IPS DF 6.9 (cell line): ENCODE results near the gene TMEM38B.
"Not testable (repeated sequence)": the region's sequence is repeated elsewhere in the genome, so short reads cannot be mapped to it uniquely, and the experiment has no call there.

Experiments used
- DNase-seq: peaks from one replicate; pipeline ENCODE4 v3.0.0-alpha.2; 2013; ENCODE audit warnings: low read depth, low spot score
- H3K27ac ChIP-seq: one replicate; pipeline ENCODE4 v1.5.1; 2013; ENCODE audit warnings: low read length, control low read depth
- H3K27me3 ChIP-seq: 2 replicates; pipeline ENCODE4 v1.6.1; 2013; ENCODE audit warnings: mild to moderate bottlenecking, low read length; ENCODE audit not compliant: control insufficient read depth, insufficient read depth
- H3K36me3 ChIP-seq: 2 replicates; pipeline ENCODE4 v1.6.1; 2013; ENCODE audit warnings: low read length; ENCODE audit not compliant: control insufficient read depth, insufficient read depth
- H3K4me1 ChIP-seq: 2 replicates; pipeline ENCODE4 v1.6.1; 2013; ENCODE audit warnings: low read length; ENCODE audit not compliant: control insufficient read depth, insufficient read depth
- H3K4me3 ChIP-seq: 2 replicates; pipeline ENCODE4 v1.5.1; 2013; ENCODE audit warnings: mild to moderate bottlenecking, low read length
- H3K9me3 ChIP-seq: 2 replicates; pipeline ENCODE4 v1.6.1; 2013; ENCODE audit warnings: low read length, inconsistent platforms; ENCODE audit not compliant: control insufficient read depth, insufficient read depth
- WGBS: extraction: QIAGEN DNeasy Blood & Tissue Kit; methylation state at CpG from one replicate; pipeline ENCODE4 v1.1.7; 2013; ENCODE audit warnings: mixed read lengths, missing lambda C conversion rate; ENCODE audit not compliant: insufficient read length, insufficient coverage; 5-methylcytosine and 5-hydroxymethylcytosine counted together

The TMEM38B gene

DNA sequence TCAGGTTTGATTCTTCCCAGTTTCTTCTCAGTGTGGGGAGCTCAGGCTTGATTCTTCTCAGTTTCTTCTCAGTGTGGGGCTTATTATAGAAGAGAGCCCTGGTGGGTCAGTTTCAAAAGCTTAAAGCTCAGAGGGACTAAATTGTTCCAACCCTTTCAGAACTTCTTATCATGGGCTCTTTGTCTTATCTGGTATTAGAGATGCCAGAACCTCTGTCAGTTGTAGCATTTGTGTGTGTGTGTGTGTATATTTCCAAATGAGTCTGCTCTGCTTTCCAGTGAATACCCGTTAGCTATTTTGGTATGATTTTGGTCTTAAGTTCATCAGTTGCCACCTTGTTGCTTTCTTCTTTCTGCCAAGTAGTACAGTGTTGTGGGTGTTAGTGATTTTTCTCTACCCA, 21.8 kb downstream of the TMEM38B start:
- no peak overlapping the region for H3K27ac ChIP-seq

GRCh38 chr9:105722099-105722498, 27.8 kb downstream of the TMEM38B start:
- Histone ChIP-seq H3K36me3 (no peaks in the 10 kb centered on the region), H3K4me3 (no peak overlapping the region), H3K27me3 (no peaks in the 10 kb centered on the region), H3K27ac (no peak overlapping the region), H3K9me3 (no peaks in the 10 kb centered on the region), H3K4me1 (no peaks in the 10 kb centered on the region)
- no peak for DNase-seq
- no CpG with 5 or more reads among the region's 3 CpGs for WGBS

More for the DNA sequence above, 21.8 kb downstream of the TMEM38B start:
- no peaks in the 10 kb centered on the region for H3K4me1 ChIP-seq
- no peak overlapping the region for H3K4me3 ChIP-seq
- no peaks in the 10 kb centered on the region; the same call in 1 of the 2 replicates for H3K36me3 ChIP-seq
- no peak for DNase-seq
- no CpG with 5 or more reads among the region's 1 CpG for WGBS
- H3K27me3 ChIP-seq = no peaks in the 10 kb centered on the region
- H3K9me3 ChIP-seq = no peaks in the 10 kb centered on the region

GRCh38 chr9:105725370-105725769, 31.0 kb downstream of the TMEM38B start:
- 100% methylated on average over 1 of the region's 2 CpGs for WGBS
- no peaks in the 10 kb centered on the region for H3K9me3 ChIP-seq
- H3K27ac ChIP-seq = no peak overlapping the region
- DNase-seq = no peak
- no peak overlapping the region for H3K4me3 ChIP-seq
- H3K4me1 ChIP-seq = no peaks in the 10 kb centered on the region
- H3K36me3 ChIP-seq = no peaks in the 10 kb centered on the region
- H3K27me3 ChIP-seq = no peaks in the 10 kb centered on the region

GRCh38 chr9:105728230-105728629, 33.9 kb downstream of the TMEM38B start:
- H3K4me3 ChIP-seq, H3K4me1 ChIP-seq, H3K9me3 ChIP-seq, H3K27ac ChIP-seq, DNase-seq, H3K27me3 ChIP-seq, H3K36me3 ChIP-seq: not testable (repeated sequence)
- no CpG with 5 or more reads among the region's 5 CpGs for WGBS

DNA sequence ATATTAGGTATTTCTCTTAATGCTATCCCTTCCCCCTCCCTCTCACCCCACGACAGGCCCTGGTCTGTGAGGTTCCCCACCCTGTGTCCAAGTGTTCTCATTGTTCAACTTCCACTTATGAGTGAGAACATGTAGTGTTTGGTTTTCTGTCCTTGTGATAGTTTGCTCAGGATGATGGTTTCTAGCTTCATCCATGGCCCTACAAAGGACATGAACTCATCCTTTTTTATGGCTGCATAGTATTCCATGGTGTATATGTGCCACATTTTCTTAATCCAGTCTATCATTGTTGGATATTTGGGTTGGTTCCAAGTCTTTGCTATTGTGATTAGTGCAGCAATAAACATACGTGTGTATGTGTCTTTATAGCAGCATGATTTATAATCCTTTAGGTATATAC, 37.1 kb downstream of the TMEM38B start:
- H3K27me3 ChIP-seq, H3K36me3 ChIP-seq, H3K27ac ChIP-seq, H3K4me1 ChIP-seq, DNase-seq, H3K9me3 ChIP-seq, H3K4me3 ChIP-seq: not testable (repeated sequence)
- WGBS = no CpG with 5 or more reads among the region's 2 CpGs

DNA sequence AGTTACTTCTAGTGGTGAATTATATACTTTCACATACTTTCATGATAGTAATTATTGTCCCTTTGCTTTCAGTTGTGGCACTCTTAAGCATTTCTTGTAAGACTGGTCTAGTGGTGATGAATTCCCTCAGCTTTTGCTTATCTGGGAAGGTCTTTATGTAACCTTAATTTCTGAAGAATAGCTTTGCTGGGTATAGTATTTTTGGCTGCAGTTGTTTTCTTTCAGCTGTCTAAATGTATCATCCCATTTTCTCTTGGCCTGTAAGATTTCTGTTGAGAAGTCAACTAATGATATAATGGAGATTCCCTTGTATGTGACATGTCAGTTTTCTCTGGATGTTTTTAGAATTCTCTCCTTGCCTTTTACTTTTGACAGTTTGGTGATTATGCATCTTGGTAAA, 41.0 kb downstream of the TMEM38B start:
- no peaks in the 10 kb centered on the region for H3K9me3 ChIP-seq
- H3K36me3 ChIP-seq = no peaks in the 10 kb centered on the region
- H3K27ac ChIP-seq = no peak overlapping the region
- H3K4me1 ChIP-seq = no peaks in the 10 kb centered on the region
- no peaks in the 10 kb centered on the region for H3K27me3 ChIP-seq
- no peak overlapping the region for H3K4me3 ChIP-seq
- no peak for DNase-seq

- Histone ChIP-seq H3K27ac (no peak overlapping the region), H3K4me3 (no peak overlapping the region), H3K27me3 (no peaks in the 10 kb centered on the region), H3K36me3 (no peaks in the 10 kb centered on the region), H3K4me1 (no peaks in the 10 kb centered on the region), H3K9me3 (no peaks in the 10 kb centered on the region)
- no CpG with 5 or more reads among the region's 4 CpGs for WGBS
- no peak for DNase-seq
These were observed 42.9 kb downstream of the TMEM38B start for GRCh38 chr9:105737205-105737604.

DNA sequence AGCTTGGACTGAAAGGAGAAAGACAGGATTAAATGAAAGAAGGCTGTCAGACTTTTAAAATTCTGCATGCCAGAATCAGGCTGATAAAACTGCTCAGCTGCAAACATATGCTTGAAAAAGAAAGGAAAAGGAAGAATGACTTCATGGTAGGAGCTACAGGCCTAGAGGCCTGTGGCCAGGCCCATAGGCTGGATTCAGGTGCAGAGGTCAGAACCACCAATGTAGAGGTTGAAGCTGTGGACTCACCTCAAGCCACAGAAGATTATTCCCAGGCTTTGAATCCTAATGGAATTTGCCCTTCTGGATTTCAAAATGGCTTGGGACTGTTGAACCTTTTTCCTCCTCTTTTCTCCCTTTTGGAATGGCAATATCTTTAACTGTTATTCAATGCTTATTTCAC, 47.7 kb downstream of the TMEM38B start:
- Histone ChIP-seq H3K27me3 (no peaks in the 10 kb centered on the region), H3K4me1 (no peaks in the 10 kb centered on the region), H3K9me3 (no peaks in the 10 kb centered on the region), H3K36me3 (no peaks in the 10 kb centered on the region), H3K27ac (no peak overlapping the region), H3K4me3 (no peak overlapping the region)
- no peak for DNase-seq

GRCh38 chr9:105747325-105747724, 53.0 kb downstream of the TMEM38B start:
- H3K4me3 ChIP-seq, H3K27me3 ChIP-seq, H3K9me3 ChIP-seq, H3K27ac ChIP-seq, DNase-seq, H3K4me1 ChIP-seq, H3K36me3 ChIP-seq: not testable (repeated sequence)
- WGBS = no CpG with 5 or more reads among the region's 3 CpGs

GRCh38 chr9:105751761-105752160, 57.4 kb downstream of the TMEM38B start:
- Histone ChIP-seq H3K4me3 (no peak overlapping the region), H3K4me1 (no peaks in the 10 kb centered on the region), H3K36me3 (no peaks in the 10 kb centered on the region), H3K27ac (no peak overlapping the region), H3K27me3 (no peaks in the 10 kb centered on the region), H3K9me3 (no peaks in the 10 kb centered on the region)
- WGBS = no CpG with 5 or more reads among the region's 4 CpGs
- DNase-seq = no peak

- H3K36me3 ChIP-seq = no peaks in the 10 kb centered on the region
- H3K27me3 ChIP-seq = no peaks in the 10 kb centered on the region
- no peaks in the 10 kb centered on the region for H3K4me1 ChIP-seq
- WGBS = no CpG with 5 or more reads among the region's 12 CpGs
- H3K4me3 ChIP-seq = no peak overlapping the region
- no peak overlapping the region for H3K27ac ChIP-seq
- no peak for DNase-seq
- no peaks in the 10 kb centered on the region for H3K9me3 ChIP-seq
These were observed 63.3 kb downstream of the TMEM38B start for GRCh38 chr9:105757496-105758251.
